AG04449 (cell line): ENCODE measurements around the gene GPN2.

Source experiments
- CTCF ChIA-PET: fragments of 350-600 bp; formaldehyde crosslinking; extraction: SDS; loops from one replicate; lab custom pipeline; 2021; ENCODE audit warnings: antibody characterized with exemption; lab: Yijun Ruan, JAX
- POLR2A ChIA-PET: fragments of 400-600, 350-600 bp; formaldehyde crosslinking; extraction: SDS; loops from one replicate; lab custom pipeline; 2020; ENCODE audit warnings: antibody characterized with exemption, inconsistent platforms; lab: Yijun Ruan, JAX
- DNase-seq: peaks from one replicate; pipeline ENCODE4 v3.0.0-alpha.2; 2010; ENCODE audit warnings: low read depth, low spot score
- H3K4me3 ChIP-seq: 2 replicates; pipeline ENCODE4 v1.5.1; 2011; ENCODE audit warnings: low read depth, mild to moderate bottlenecking, control low read depth, low read length
- TF ChIP-seq, protein P1 (sequence below): IDR thresholded peaks from one replicate; pipeline ENCODE4 v1.5.1; 2011; ENCODE audit warnings: mild to moderate bottlenecking, moderate library complexity, low read length, control low read depth, inconsistent platforms; ENCODE audit not compliant: insufficient read depth; ENCODE audit errors: missing control alignments

GPN2 gene

DNA sequence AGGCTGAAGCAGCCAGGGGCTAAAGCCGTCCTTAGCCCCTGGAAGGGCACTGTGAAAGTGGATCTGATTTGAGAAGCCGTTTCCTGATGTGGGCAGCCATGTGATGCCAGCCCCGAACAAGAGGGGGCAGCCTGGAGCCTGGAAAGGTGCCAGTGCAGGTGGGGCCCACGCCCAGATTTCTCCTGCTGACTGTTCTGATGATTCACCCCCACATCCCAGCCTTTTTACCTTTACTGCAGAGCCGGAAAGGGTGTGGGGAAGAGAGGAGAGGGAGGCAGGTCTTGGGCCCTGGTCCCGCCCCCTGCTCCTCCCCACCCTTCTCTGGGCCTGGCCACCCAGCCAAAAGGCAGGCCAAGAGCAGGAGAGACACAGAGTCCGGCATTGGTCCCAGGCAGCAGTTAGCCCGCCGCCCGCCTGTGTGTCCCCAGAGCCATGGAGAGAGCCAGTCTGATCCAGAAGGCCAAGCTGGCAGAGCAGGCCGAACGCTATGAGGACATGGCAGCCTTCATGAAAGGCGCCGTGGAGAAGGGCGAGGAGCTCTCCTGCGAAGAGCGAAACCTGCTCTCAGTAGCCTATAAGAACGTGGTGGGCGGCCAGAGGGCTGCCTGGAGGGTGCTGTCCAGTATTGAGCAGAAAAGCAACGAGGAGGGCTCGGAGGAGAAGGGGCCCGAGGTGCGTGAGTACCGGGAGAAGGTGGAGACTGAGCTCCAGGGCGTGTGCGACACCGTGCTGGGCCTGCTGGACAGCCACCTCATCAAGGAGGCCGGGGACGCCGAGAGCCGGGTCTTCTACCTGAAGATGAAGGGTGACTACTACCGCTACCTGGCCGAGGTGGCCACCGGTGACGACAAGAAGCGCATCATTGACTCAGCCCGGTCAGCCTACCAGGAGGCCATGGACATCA is 27.1 kb downstream of the GPN2 start, which contains the start of gene SFN:
Gene SFN, plus strand, starts transcription at position 369 of the 904 bp plus-strand sequence. Its CDS starts 64 bp downstream, at position 433.
- DNase-seq = no peak
- ChIA-PET POLR2A (no interaction called here), CTCF (interaction anchor here (0.8 to 6.0 kb wide), 6 partner anchors 8 to 256 kb away, joined by 3 to 52 read pairs (median 8); no protein-coding TSS in a partner anchor)
- peak within 1 kb of the TSS; percentile 55 for H3K4me3 ChIP-seq
- TF ChIP-seq, protein P1, sequence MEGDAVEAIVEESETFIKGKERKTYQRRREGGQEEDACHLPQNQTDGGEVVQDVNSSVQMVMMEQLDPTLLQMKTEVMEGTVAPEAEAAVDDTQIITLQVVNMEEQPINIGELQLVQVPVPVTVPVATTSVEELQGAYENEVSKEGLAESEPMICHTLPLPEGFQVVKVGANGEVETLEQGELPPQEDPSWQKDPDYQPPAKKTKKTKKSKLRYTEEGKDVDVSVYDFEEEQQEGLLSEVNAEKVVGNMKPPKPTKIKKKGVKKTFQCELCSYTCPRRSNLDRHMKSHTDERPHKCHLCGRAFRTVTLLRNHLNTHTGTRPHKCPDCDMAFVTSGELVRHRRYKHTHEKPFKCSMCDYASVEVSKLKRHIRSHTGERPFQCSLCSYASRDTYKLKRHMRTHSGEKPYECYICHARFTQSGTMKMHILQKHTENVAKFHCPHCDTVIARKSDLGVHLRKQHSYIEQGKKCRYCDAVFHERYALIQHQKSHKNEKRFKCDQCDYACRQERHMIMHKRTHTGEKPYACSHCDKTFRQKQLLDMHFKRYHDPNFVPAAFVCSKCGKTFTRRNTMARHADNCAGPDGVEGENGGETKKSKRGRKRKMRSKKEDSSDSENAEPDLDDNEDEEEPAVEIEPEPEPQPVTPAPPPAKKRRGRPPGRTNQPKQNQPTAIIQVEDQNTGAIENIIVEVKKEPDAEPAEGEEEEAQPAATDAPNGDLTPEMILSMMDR = no peak

DNA sequence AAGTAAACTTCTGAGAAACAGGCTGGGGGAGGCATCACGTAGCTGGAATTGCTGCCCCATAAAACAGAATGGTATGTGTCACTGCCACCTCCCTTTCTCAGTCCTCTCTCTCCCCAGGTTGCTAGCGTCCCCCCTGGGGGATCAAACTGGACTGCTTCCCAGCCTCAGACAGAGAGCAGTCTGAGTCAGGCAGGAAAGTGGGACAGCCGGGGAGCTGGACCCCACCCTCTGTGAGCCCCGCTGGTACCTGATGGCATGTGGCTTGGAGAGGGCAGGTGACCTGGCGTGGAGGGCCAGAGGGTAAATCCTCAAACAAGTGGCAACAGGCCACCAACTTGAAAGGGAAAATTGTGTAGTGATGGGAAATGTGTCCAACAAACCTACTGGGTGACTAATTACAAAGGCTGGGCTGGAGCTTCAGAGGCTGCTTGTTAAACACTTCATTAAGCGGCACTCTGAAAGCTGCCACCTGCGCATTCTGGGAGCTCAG is 28.1 kb downstream of the GPN2 start:
- ChIA-PET POLR2A (no interaction called here), CTCF (interaction anchor here (0.7 to 6.0 kb wide), 8 partner anchors 9 to 262 kb away, joined by 3 to 52 read pairs (median 3); no protein-coding TSS in a partner anchor)
- H3K4me3 ChIP-seq = no peak overlapping the region
- no peak for DNase-seq
- TF ChIP-seq, protein P1 = no peak

DNA sequence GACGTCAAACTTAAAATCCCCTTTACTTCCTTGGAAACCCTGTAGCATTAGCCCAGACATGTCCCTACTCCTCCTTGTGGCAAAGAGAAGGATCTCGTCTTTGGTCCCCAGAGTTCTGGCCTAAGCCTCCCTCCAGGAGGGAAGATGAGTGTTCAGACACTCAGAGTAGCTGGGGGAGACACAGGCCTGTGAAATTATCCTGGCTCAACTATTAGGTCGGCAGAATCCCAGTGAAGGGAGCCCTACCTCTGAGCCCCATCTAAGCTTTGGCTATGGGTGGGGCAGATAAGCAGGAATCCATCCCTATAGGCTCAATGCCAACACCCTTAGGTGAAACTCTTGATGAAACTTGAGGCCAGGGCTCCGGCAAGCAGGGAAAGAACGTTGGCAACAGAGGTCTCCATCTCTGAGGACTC is 28.8 kb downstream of the GPN2 start:
- CTCF ChIA-PET = interaction anchor here (0.7 to 6.0 kb wide), 6 partner anchors 11 to 262 kb away, joined by 3 to 52 read pairs (median 3); no protein-coding TSS in a partner anchor

GRCh38 chr1:26858891-26859640 is 31.0 kb downstream of the GPN2 start:
- CTCF ChIA-PET = interaction anchor here (0.8 to 6.0 kb wide), 20 partner anchors 8 to 295 kb away, joined by 3 to 52 read pairs (median 4); no protein-coding TSS in a partner anchor
- no peak for DNase-seq
- POLR2A ChIA-PET = no interaction called here
- H3K4me3 ChIP-seq = no peak overlapping the region
- TF ChIP-seq, protein P1 = no peak

More for the DNA sequence above, 28.8 kb downstream of the GPN2 start:
- no peak overlapping the region for H3K4me3 ChIP-seq
- TF ChIP-seq, protein P1 = peak; percentile 38
- DNase-seq = no peak
- POLR2A ChIA-PET = no interaction called here

DNA sequence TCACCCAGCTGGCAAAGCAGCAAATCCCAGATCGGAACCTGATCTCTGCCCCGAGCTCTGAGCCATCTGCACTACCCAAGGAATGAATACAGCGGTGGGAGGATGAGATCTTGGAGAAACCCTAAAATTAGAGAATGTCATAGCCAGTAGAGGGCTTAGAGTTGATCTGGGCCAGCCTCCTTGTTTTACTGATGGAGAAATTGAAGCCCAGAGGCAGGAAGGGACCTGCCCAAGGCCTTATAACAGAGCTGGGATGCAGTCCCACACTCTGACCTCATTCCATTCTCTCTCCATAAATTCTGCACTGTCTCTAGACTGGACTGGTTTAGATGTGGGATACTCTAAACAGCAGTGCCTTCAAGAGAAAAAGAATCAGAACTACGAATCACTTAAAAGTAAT is 31.9 kb downstream of the GPN2 start:
- POLR2A ChIA-PET = no interaction called here
- TF ChIP-seq, protein P1 = no peak
- no peak overlapping the region for H3K4me3 ChIP-seq
- CTCF ChIA-PET = interaction anchor here (0.9 to 6.0 kb wide), 17 partner anchors 8 to 294 kb away, joined by 3 to 52 read pairs (median 6); no protein-coding TSS in a partner anchor
- DNase-seq = no peak
